Activated CD4-positive, alpha-beta T cell treated with anti-CD3 and anti-CD28 coated beads, Interleukin-2, amount 50 U/mL, for 1 hour (primary cell): ENCODE data around the gene HOXD9.

Experiments
- DNase-seq: peaks from one replicate; pipeline ENCODE4 v3.0.0-alpha.2; 2020

HOXD9 gene

GRCh38 chr2:176085861-176086771 is 36.4 kb upstream of the HOXD9 start:
- no peak for DNase-seq

DNA sequence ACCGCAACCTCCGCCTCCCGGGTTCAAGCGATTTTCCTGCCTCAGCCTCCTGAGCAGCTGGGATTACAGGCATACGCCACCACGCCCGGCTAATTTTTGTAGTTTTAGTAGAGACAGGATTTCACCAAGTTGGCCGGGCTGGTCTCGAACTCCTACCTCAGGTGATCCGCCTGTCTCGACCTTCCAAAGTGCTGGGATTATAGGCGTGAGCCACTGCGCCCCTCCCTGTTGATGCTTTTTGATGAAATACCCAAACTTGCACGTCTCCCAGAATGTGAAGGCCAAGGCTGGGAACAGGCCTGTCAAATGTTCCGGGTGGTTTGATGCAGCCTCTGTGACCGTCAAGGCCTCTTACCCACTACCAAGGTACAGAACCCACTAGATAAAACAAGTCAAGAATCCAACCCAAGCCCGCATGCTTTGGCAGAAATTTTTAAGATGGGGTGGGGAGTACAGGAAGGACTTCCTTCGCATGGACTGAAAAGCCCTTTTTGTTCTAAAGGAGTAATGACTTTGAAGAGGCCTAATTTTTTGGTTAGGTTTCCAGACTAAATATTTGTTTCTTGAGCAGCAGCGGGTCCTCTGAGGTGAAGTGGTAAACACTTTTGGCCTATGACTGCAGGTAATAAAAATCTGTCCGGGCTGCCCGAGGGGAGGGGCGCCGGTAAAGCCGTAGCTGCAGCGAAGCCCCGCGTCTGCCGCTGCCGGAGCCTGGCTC is 35.0 kb upstream of the HOXD9 start:
- DNase-seq, result no peak

GRCh38 chr2:176088048-176088936 is 34.2 kb upstream of the HOXD9 start:
- DNase-seq, result no peak

DNA sequence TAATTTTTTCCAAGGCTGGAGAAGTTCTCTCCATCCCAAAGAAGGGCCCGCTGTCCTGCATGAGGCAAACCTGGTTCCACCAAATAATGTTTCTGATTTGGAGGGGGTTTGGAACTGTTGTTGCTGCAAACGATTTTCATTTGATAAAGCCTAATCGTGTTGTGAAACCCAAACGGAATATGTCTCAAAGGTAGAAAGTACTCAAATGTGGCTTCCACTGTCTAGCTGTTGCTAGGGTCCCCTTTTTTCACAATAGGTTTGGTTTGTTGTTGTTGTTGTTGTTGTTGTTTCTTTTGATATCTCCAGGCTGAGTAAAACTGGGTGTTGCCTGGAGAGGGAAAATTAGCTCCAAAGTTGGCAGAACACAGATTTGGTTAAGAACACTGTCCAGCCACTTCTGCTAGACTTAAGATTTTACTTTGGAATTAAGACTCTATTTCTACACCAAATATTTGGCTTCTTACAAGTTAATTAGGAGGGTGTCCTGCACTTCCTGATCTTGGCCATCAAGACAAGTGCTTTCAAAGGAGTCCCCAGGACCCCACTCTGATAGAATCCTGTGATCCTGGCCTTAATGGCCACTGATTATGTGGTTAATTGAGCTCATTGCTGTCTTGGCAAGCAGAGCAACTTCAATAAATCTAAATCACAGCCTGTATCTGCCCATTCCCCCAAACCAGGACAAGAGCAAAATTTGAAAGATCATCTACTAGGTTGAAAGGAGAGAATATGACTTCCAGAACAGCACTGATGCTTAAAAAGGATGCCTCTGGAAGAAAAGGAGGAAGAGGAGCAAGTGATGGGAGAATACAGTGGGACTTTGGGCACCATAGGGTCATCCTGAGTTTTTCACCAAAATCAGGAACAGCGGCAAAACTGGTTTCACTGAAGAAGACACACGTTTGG is 33.3 kb upstream of the HOXD9 start:
- DNase-seq, result no peak

DNA sequence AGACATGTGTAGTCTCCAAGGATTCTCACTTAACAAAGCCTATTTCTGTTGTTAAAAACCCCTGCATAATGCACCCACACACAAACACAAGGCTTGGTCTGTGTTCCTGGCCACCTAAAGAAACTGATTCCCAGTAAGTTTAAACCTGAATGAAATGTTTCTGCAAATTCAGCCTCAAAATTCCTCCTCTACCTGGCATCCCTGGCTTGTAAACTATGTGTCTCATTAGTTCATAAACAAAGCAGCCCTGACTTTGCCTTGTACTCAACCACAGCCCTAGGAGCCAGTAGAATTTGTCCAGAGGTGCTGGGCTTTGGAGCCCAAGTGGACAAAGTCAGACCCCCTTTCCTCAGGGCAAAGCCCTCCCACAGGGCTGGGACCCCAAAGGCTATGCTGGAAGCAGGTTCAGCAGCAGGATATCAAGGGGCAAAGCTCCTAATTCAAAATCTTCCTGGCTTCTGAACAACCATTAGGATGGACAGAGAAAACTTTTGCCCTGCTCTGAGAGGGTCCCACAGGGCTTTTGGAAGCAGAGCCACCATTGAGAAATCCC is 32.6 kb upstream of the HOXD9 start:
- no peak for DNase-seq

- no peak for DNase-seq
These were observed 31.7 kb upstream of the HOXD9 start for GRCh38 chr2:176090862-176091261.

- no peak for DNase-seq
These were observed 30.9 kb upstream of the HOXD9 start for GRCh38 chr2:176091329-176092258.

DNA sequence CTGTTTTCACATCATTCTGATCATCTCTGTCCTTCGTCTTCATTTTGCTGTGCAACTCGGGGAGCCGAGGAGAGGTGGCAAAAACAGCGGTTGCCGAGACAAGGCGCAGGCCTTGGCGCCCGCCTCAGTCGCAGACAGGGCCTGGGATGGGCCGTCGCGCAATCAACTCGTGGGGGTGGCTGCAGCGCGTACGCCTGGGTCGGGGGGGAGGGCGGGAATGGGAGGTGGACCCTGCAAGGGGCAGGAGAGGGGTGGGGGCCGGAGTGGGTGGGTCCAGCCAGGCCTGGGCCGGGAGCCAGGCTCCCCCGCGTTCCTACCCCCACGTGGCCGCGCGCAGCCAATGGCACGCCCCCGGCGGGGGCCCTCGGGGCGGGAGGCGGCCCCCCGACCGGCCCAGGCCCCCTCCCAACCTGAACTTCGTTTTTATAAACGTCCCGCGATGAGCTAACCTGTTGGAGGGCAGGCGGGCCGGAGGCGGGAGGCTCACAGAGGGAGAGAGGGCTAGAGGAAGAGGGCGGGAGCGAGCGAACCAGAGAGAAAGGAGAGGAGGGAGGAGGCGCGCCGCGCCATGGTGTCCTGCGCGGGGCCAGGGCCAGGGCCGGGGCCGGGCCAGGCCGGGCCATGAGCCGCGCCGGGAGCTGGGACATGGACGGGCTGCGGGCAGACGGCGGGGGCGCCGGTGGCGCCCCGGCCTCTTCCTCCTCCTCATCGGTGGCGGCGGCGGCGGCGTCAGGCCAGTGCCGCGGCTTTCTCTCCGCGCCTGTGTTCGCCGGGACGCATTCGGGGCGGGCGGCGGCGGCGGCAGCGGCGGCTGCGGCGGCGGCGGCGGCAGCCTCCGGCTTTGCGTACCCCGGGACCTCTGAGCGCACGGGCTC is 30.0 kb upstream of the HOXD9 start, which contains the start of gene HOXD13:
TSS of gene HOXD13 (plus strand) at position 452 of the 875 bp plus-strand sequence. CDS start at position 622, 170 bp downstream.
- DNase-seq, result no peak

GRCh38 chr2:176093145-176093897 is 29.2 kb upstream of the HOXD9 start:
- no peak for DNase-seq

GRCh38 chr2:176093898-176094249 is 28.6 kb upstream of the HOXD9 start:
- no peak for DNase-seq

DNA sequence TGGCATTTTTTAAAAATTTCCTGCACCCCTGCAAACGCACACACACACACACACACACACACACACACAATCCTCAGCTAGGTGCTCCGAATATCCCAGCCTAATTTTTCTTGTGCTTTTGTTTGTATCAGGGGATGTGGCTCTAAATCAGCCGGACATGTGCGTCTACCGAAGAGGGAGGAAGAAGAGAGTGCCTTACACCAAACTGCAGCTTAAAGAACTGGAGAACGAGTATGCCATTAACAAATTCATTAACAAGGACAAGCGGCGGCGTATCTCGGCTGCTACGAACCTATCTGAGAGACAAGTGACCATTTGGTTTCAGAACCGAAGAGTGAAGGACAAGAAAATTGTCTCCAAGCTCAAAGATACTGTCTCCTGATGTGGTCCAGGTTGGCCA is 28.2 kb upstream of the HOXD9 start:
- DNase-seq, result no peak

DNA sequence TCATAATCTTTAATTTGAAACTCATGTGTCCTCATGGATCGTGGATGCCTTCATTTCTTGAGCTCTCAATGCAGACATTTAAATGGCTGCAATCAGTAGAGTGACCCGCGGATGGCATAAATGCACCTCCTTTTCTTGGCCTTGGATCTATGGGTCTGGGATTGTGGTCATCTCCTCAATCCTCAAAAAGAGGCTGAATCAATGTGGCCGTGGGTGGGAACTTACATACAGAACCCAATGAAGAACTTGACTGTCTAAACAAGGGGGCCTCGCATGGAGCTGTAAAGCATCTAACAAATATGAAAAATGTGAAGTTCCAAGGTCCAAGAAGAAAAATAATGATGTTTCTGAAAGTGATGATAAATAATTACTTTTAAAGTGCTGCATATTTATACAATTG is 27.1 kb upstream of the HOXD9 start:
- DNase-seq, result no peak

DNA sequence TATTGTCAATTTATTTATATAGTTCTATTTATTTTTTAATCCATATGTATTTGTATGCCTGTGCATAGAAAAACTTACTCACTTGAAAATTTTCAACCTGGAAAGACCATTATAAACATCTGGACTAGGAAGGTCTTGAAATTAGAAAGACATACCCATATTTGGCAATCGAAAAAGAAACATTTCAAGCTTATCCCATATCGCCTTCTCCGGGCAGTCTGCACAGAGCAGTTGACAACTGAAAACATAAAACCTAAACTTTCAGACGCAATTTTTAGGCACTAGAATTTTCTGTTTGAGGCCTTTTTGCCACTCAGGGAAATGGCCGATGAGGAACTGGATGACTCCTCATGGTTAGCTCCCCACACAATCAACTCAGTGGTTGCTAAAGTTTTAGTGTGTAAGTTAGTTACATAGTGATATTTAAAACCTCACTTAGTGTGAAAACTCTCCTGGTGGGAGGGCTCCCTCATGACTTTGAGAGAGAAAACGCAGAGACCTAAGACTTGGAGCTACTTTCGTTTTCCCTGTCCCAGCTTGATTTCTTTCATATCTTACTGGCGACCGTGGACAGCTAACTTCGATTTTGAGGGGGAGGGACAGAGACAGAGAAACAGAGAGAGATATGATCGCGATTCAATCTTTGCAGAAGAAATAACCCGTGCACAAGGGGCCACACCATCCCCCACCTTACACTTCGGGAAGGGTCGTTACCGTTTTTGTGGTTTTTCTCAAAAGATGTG is 26.1 kb upstream of the HOXD9 start:
- no peak for DNase-seq

- peak; percentile 57 for DNase-seq
These were observed 25.3 kb upstream of the HOXD9 start for GRCh38 chr2:176096986-176097819.

DNA sequence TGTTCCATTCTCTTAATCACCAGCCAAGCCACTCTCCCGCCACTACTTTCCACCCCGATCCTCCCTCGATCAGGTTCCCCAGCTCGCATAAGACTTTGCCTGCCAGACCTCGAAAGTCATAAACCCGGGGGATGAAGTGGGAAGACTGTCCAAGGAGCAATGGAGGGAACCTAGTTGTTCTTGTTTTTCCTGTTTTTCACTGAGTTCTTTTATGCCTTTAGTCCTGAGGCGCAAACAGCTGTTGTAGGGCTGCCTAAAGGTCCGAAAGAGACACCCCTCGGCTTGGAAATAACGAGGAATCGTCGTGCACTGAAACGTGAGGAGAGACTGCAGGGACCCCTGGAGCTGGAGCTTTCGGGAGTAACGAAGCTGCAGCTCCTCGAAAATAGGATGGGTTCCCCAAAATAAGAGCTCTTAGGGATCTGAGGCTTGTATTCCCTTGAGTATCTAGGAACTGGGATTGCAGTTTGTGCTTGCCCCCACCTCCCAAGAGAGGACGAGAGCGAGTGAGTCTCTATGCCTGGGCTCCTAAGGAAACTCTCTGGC is 24.6 kb upstream of the HOXD9 start:
- DNase-seq, result no peak

- no peak for DNase-seq
These were observed 24.0 kb upstream of the HOXD9 start for GRCh38 chr2:176098366-176099158.
